ENCODE data around the gene SP5. TPM values are rescaled to one million over a fixed set of nuclear protein-coding genes. Genes with fewer than 3 reads are reported as not detected.

The SP5 gene
- total RNA-seq, 4 donors from 2014 or later: 0.32 to 0.63 TPM; not detected in 2

- TF ChIP-seq EP300 (IDR thresholded peaks at IDR 0.05) (no peak), POLR2AphosphoS5 (IDR thresholded peaks at IDR 0.05) (no peak)
- WGBS: 71% methylated on average over 7 of the region's 7 CpGs
- Histone ChIP-seq H3K4me1 (no peaks in the 10 kb centered on the region), H3K9me3 (no peaks in the 10 kb centered on the region), H3K36me3 (no peaks in the 10 kb centered on the region), H3K27me3 (peaks cover 0 to 6% (median 0%) of the 10 kb centered on the region in 4 donors), H3K27ac (replicated peaks in 1 of 4) (no peak overlapping the region), H3K4me3 (no peak overlapping the region)
- DNase-seq (ENCODE audit: extremely low spot score): no peak
- intact Hi-C loops (cut with DNase I): no loop called here
These were observed 47.6 kb downstream of the SP5 start for GRCh38 chr2:170762760-170763159.

GRCh38 chr2:170763232-170763631 lies 48.1 kb downstream of the SP5 start:
- WGBS: 86% methylated on average over 4 of the region's 4 CpGs
- no peaks in the 10 kb centered on the region for H3K36me3 ChIP-seq
- TF ChIP-seq CTCF (IDR thresholded peaks at IDR 0.05): no peak
- no peak for TF ChIP-seq POLR2A (IDR thresholded peaks at IDR 0.05; ENCODE audit: low read depth)
- TF ChIP-seq EP300 (IDR thresholded peaks at IDR 0.05): no peak
- no peak for TF ChIP-seq POLR2AphosphoS5 (IDR thresholded peaks at IDR 0.05)
- H3K4me1 ChIP-seq: no peaks in the 10 kb centered on the region
- intact Hi-C loops (cut with DNase I): no loop called here
- DNase-seq (ENCODE audit: extremely low spot score): no peak
- H3K4me3 ChIP-seq: no peak overlapping the region
- peaks cover 0 to 6% (median 0%) of the 10 kb centered on the region in 4 donors for H3K27me3 ChIP-seq
- no peak overlapping the region for H3K27ac ChIP-seq (replicated peaks in 1 of 4)
- H3K9me3 ChIP-seq: no peaks in the 10 kb centered on the region

GRCh38 chr2:170764880-170765261 lies 49.7 kb downstream of the SP5 start:
- no peaks in the 10 kb centered on the region for H3K9me3 ChIP-seq
- 35% methylated on average over 2 of the region's 2 CpGs for WGBS
- TF ChIP-seq POLR2A (IDR thresholded peaks at IDR 0.05; ENCODE audit: low read depth) (no peak), CTCF (IDR thresholded peaks at IDR 0.05) (no peak), EP300 (IDR thresholded peaks at IDR 0.05) (no peak), POLR2AphosphoS5 (IDR thresholded peaks at IDR 0.05) (no peak)
- no peak overlapping the region for H3K4me3 ChIP-seq
- H3K27ac ChIP-seq (replicated peaks in 1 of 4): no peak overlapping the region
- DNase-seq (ENCODE audit: extremely low spot score): no peak
- H3K27me3 ChIP-seq: peaks cover 0 to 6% (median 0%) of the 10 kb centered on the region in 4 donors
- intact Hi-C loops (cut with DNase I): no loop called here
- no peaks in the 10 kb centered on the region for H3K36me3 ChIP-seq
- H3K4me1 ChIP-seq: peaks cover 2 to 3% (median 3%) of the 10 kb centered on the region in 4 donors

GRCh38 chr2:170766693-170767092 lies 51.6 kb downstream of the SP5 start:
- peaks cover 0 to 6% (median 0%) of the 10 kb centered on the region in 4 donors for H3K27me3 ChIP-seq
- peaks cover 6 to 17% (median 16%) of the 10 kb centered on the region in 4 donors for H3K4me1 ChIP-seq
- no peak for DNase-seq (ENCODE audit: extremely low spot score)
- TF ChIP-seq POLR2A (IDR thresholded peaks at IDR 0.05; ENCODE audit: low read depth) (no peak), POLR2AphosphoS5 (IDR thresholded peaks at IDR 0.05) (no peak), EP300 (IDR thresholded peaks at IDR 0.05) (no peak), CTCF (IDR thresholded peaks at IDR 0.05) (no peak)
- H3K4me3 ChIP-seq: no peak overlapping the region
- H3K27ac ChIP-seq (replicated peaks in 1 of 4): no peak overlapping the region
- 51% methylated on average over 4 of the region's 4 CpGs for WGBS
- intact Hi-C loops (cut with DNase I): no loop called here
- H3K9me3 ChIP-seq: no peaks in the 10 kb centered on the region
- H3K36me3 ChIP-seq: no peaks in the 10 kb centered on the region

Small RNAs within 50 kb of the gene (small RNA-seq; reads per million reads assigned to genes)
- 0 reads per million in 3 donors for gene RF02271

Other genes starting within 250 kb of the SP5 start
- 1 to 10 TPM in 1 of 4 donors, not detected in 3; 1.7 TPM for gene ERICH2, start 55.0 kb downstream of the SP5 start, total RNA-seq
- gene GAD1, start 101.5 kb downstream of the SP5 start, total RNA-seq: not detected
- gene GORASP2, start 213.9 kb downstream of the SP5 start, total RNA-seq: 10 to 100 TPM; 32.6 to 54.0 (median 42.1) TPM

All from esophagus muscularis mucosa (tissue), 4 donors.